ENCODE measurements around the gene RIMS3.

The RIMS3 gene

GRCh38 chr1:40652979-40653378, 12.5 kb downstream of the RIMS3 start:
- no peak for FAIRE-seq

- no peak for FAIRE-seq
Observed at GRCh38 chr1:40652468-40652867, 13.0 kb downstream of the RIMS3 start.

- no peak for FAIRE-seq
Observed at GRCh38 chr1:40651138-40651857, 14.2 kb downstream of the RIMS3 start.

- FAIRE-seq: no peak
Observed at GRCh38 chr1:40650075-40650474, 15.4 kb downstream of the RIMS3 start.

GRCh38 chr1:40649592-40649930, 15.9 kb downstream of the RIMS3 start:
- FAIRE-seq: no peak

GRCh38 chr1:40648928-40649591, 16.4 kb downstream of the RIMS3 start:
- FAIRE-seq: no peak

- FAIRE-seq: no peak
Observed at GRCh38 chr1:40648200-40648599, 17.3 kb downstream of the RIMS3 start.

- no peak for FAIRE-seq
Observed at GRCh38 chr1:40646315-40646714, 19.2 kb downstream of the RIMS3 start.

GRCh38 chr1:40645118-40645680, 20.3 kb downstream of the RIMS3 start:
- no peak for FAIRE-seq

GRCh38 chr1:40641601-40642242, 23.8 kb downstream of the RIMS3 start:
- FAIRE-seq: no peak

- FAIRE-seq: no peak
Observed at GRCh38 chr1:40640314-40641076, 25.0 kb downstream of the RIMS3 start.

GRCh38 chr1:40638097-40639036, 27.1 kb downstream of the RIMS3 start:
- no peak for FAIRE-seq

- no peak for FAIRE-seq
Observed at GRCh38 chr1:40637470-40638007, 27.9 kb downstream of the RIMS3 start.

- no peak for FAIRE-seq
Observed at GRCh38 chr1:40636777-40637176, 28.7 kb downstream of the RIMS3 start.

GRCh38 chr1:40635763-40636500, 29.6 kb downstream of the RIMS3 start:
- FAIRE-seq: no peak

GRCh38 chr1:40634901-40635655, 30.4 kb downstream of the RIMS3 start:
- no peak for FAIRE-seq

- FAIRE-seq: no peak
Observed at GRCh38 chr1:40633931-40634376, 31.5 kb downstream of the RIMS3 start.

- FAIRE-seq: no peak
Observed at GRCh38 chr1:40633523-40633922, 32.0 kb downstream of the RIMS3 start.

- FAIRE-seq: no peak
Observed at GRCh38 chr1:40630488-40631223, 34.8 kb downstream of the RIMS3 start.

Data from G401.6 (cell line).